ENCODE data around the gene PRMT6. TPM values are rescaled to one million over a fixed set of nuclear protein-coding genes. Genes with fewer than 3 reads are reported as not detected.

The PRMT6 gene
- total RNA-seq, 1 experiment from 2014 or later: 8.2 TPM

DNA sequence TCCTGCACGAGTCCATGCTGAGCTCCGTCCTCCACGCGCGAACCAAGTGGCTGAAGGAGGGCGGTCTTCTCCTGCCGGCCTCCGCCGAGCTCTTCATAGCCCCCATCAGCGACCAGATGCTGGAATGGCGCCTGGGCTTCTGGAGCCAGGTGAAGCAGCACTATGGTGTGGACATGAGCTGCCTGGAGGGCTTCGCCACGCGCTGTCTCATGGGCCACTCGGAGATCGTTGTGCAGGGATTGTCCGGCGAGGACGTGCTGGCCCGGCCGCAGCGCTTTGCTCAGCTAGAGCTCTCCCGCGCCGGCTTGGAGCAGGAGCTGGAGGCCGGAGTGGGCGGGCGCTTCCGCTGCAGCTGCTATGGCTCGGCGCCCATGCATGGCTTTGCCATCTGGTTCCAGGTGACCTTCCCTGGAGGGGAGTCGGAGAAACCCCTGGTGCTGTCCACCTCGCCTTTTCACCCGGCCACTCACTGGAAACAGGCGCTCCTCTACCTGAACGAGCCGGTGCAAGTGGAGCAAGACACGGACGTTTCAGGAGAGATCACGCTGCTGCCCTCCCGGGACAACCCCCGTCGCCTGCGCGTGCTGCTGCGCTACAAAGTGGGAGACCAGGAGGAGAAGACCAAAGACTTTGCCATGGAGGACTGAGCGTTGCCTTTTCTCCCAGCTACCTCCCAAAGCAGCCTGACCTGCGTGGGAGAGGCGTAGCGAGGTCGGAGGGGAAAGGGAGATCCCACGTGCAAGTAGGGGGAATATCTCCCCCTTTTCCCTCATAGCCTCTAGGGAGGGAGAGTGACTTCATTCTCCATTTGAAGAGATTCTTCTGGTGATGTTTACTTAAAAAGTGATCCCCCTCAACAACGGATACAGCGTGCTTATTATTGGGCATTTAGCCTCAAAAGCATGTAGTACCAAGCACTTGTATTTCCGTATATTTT is 991 bp downstream of the PRMT6 start:
- Histone ChIP-seq H3K4me1 (replicated peaks; ENCODE audit: insufficient read depth) (peaks cover 12% of the 10 kb centered on the region), H3K4me2 (peak overlapping the region; percentile 86), H2AFZ (peak overlapping the region; percentile 99), H3K27ac (no peak overlapping the region), H3K27me3 (ENCODE audit: insufficient read depth, low read depth) (no peaks in the 10 kb centered on the region), H3K36me3 (ENCODE audit: low read depth) (0 out of 2 replicates have a peak, but pooled peaks cover 4% of the 10 kb centered on the region), H3K4me3 (peak overlapping the region; percentile 84), H3K79me2 (ENCODE audit: low read depth) (peaks cover 28% of the 10 kb centered on the region), H4K20me1 (ENCODE audit: insufficient read depth) (no peaks in the 10 kb centered on the region), H3K9me2 (ENCODE audit: insufficient read depth) (no peaks in the 10 kb centered on the region), H3F3A (ENCODE audit: insufficient read depth, low read depth) (no peaks in the 10 kb centered on the region), H3K9me3 (ENCODE audit: insufficient read depth, low read depth) (no peaks in the 10 kb centered on the region)
- ChIA-PET POLR2A (ENCODE audit: unreplicated experiment) (interaction anchor here (0.6 to 0.7 kb wide), 3 partner anchors 19 to 122 kb away, joined by 3 read pairs; no protein-coding TSS in a partner anchor), CTCF (interaction anchor here (0.9 kb wide), 1 partner anchor 40 kb away, joined by 3 read pairs; no protein-coding TSS in a partner anchor)
- no TSS peak for BruUV-seq (replicated peaks)
- DNase-seq: peak; percentile 31 to 41
- intact Hi-C loops (cut with micrococcal nuclease; ENCODE audit: unreplicated experiment): no loop called here
- TF ChIP-seq EZH2 (IDR thresholded peaks at IDR 0.05; ENCODE audit: low read depth): no peak
- TF ChIP-seq, protein P1, sequence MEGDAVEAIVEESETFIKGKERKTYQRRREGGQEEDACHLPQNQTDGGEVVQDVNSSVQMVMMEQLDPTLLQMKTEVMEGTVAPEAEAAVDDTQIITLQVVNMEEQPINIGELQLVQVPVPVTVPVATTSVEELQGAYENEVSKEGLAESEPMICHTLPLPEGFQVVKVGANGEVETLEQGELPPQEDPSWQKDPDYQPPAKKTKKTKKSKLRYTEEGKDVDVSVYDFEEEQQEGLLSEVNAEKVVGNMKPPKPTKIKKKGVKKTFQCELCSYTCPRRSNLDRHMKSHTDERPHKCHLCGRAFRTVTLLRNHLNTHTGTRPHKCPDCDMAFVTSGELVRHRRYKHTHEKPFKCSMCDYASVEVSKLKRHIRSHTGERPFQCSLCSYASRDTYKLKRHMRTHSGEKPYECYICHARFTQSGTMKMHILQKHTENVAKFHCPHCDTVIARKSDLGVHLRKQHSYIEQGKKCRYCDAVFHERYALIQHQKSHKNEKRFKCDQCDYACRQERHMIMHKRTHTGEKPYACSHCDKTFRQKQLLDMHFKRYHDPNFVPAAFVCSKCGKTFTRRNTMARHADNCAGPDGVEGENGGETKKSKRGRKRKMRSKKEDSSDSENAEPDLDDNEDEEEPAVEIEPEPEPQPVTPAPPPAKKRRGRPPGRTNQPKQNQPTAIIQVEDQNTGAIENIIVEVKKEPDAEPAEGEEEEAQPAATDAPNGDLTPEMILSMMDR (conservative IDR thresholded peaks at IDR 0.05): no peak

- peaks cover 28% of the 10 kb centered on the region for H3K79me2 ChIP-seq (ENCODE audit: low read depth)
- peaks cover 12% of the 10 kb centered on the region for H3K4me1 ChIP-seq (replicated peaks; ENCODE audit: insufficient read depth)
- ChIA-PET CTCF (no interaction called here), POLR2A (ENCODE audit: unreplicated experiment) (no interaction called here)
- no peaks in the 10 kb centered on the region for H3F3A ChIP-seq (ENCODE audit: insufficient read depth, low read depth)
- BruUV-seq (replicated peaks): no TSS peak
- 0 out of 2 replicates have a peak, but pooled peaks cover 4% of the 10 kb centered on the region for H3K36me3 ChIP-seq (ENCODE audit: low read depth)
- H4K20me1 ChIP-seq (ENCODE audit: insufficient read depth): no peaks in the 10 kb centered on the region
- no peaks in the 10 kb centered on the region for H3K9me2 ChIP-seq (ENCODE audit: insufficient read depth)
- intact Hi-C loops (cut with micrococcal nuclease; ENCODE audit: unreplicated experiment): no loop called here
- peak overlapping the region; percentile 84 for H3K4me3 ChIP-seq
- H3K9me3 ChIP-seq (ENCODE audit: insufficient read depth, low read depth): no peaks in the 10 kb centered on the region
- no peak overlapping the region for H3K27ac ChIP-seq
- peak in 1 of 2 experiments; percentile 32 for DNase-seq
- peak overlapping the region; percentile 99; the same call in 1 of the 2 replicates for H2AFZ ChIP-seq
- no peak for TF ChIP-seq EZH2 (IDR thresholded peaks at IDR 0.05; ENCODE audit: low read depth)
- TF ChIP-seq, protein P1 (conservative IDR thresholded peaks at IDR 0.05): no peak
- no peaks in the 10 kb centered on the region for H3K27me3 ChIP-seq (ENCODE audit: insufficient read depth, low read depth)
- peak overlapping the region; percentile 86 for H3K4me2 ChIP-seq
Measured at GRCh38 chr1:107058245-107059032, 2.0 kb downstream of the PRMT6 start.

- no peak for TF ChIP-seq EZH2 (IDR thresholded peaks at IDR 0.05; ENCODE audit: low read depth)
- TF ChIP-seq, protein P1 (conservative IDR thresholded peaks at IDR 0.05): no peak
- BruUV-seq (replicated peaks): no TSS peak
- no peak for DNase-seq
- Histone ChIP-seq H3K9me3 (ENCODE audit: insufficient read depth, low read depth) (no peaks in the 10 kb centered on the region), H3K27ac (no peak overlapping the region), H3K9me2 (ENCODE audit: insufficient read depth) (no peaks in the 10 kb centered on the region; the same call in 1 of the 2 replicates), H3K4me3 (no peak overlapping the region), H3F3A (ENCODE audit: insufficient read depth, low read depth) (no peaks in the 10 kb centered on the region), H3K27me3 (ENCODE audit: insufficient read depth, low read depth) (no peaks in the 10 kb centered on the region), H3K36me3 (ENCODE audit: low read depth) (0 out of 2 replicates have a peak, but pooled peaks cover 4% of the 10 kb centered on the region), H3K79me2 (ENCODE audit: low read depth) (peaks cover 25% of the 10 kb centered on the region), H3K4me2 (no peak overlapping the region), H3K4me1 (replicated peaks; ENCODE audit: insufficient read depth) (peaks cover 12% of the 10 kb centered on the region), H4K20me1 (ENCODE audit: insufficient read depth) (no peaks in the 10 kb centered on the region), H2AFZ (no peak overlapping the region)
- ChIA-PET POLR2A (ENCODE audit: unreplicated experiment) (no interaction called here), CTCF (no interaction called here)
- intact Hi-C loops (cut with micrococcal nuclease; ENCODE audit: unreplicated experiment): no loop called here
Measured at GRCh38 chr1:107061886-107062285, 5.4 kb downstream of the PRMT6 start.

Measured in PC-9 (cell line).